Stimulated activated CD4-positive, alpha-beta T cell treated with anti-CD3 and anti-CD28 coated beads, Interleukin-1b, Interleukin-23, amount 100 ng/mL, for 4 hours (primary cell): Measurements from ENCODE around the gene SEMA4B.
"Not testable (repeated sequence)": the region's sequence is repeated elsewhere in the genome, so short reads cannot be mapped to it uniquely, and the experiment has no call there.

Experiments
- DNase-seq, 2 donors: peaks; one replicate each; pipeline ENCODE4 v3.0.0-alpha.2; 2020; ENCODE audit warnings: low read depth in 2 of 2

SEMA4B gene

DNA sequence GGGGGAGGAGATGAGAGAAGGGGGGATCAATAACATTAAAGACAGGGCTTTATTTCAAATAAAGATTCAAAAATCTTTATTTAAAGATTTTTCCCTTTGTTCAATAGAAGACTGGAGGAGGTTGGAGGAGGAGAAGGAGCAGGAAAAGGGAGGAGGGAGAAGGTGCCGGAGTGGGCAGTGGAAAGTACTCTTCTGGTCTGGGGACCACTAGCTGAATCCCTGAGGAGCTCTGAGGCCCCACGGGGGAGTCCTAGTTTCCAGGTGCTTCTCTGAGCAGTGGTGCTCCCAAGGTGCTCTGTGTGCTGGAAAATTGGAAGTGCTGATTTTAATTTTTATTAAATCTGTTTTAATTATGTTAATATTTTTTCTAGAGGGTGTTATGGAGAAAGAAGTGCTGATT, 19.4 kb upstream of the SEMA4B start:
- no peak for DNase-seq

DNA sequence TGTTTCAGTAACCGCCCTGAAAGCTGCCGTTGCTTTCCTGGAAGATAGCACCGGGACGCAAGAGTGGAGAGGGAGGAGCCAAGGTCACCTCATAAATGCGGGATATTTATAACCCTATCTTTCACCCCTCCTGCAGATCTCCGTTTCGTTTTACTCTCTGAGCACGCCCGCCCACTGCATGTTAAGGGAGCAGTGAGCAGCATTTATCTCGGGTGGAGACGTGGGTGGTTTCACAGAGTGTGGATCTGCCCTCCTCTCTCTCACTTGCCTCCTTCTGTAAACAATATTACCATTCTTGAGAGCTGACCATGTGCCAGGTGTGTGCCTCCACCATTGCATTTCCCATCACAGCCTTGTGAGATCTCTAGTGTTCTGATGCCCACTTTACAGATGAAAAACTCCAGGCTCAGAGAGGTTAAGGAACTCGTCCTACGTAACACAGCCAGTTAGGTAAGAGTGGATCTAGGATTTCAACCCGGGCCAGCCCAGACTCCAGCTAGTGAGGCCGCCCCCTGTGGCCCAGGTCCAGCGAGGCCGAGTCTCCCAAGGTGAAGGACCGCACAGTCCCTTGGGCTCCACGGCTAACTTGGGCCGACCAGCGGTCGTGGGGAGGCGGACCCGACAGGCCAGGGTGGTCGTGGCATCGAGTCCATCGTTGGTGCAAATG, 16.9 kb upstream of the SEMA4B start:
- DNase-seq: peak in 1 of 2 donors; percentile 37

DNA sequence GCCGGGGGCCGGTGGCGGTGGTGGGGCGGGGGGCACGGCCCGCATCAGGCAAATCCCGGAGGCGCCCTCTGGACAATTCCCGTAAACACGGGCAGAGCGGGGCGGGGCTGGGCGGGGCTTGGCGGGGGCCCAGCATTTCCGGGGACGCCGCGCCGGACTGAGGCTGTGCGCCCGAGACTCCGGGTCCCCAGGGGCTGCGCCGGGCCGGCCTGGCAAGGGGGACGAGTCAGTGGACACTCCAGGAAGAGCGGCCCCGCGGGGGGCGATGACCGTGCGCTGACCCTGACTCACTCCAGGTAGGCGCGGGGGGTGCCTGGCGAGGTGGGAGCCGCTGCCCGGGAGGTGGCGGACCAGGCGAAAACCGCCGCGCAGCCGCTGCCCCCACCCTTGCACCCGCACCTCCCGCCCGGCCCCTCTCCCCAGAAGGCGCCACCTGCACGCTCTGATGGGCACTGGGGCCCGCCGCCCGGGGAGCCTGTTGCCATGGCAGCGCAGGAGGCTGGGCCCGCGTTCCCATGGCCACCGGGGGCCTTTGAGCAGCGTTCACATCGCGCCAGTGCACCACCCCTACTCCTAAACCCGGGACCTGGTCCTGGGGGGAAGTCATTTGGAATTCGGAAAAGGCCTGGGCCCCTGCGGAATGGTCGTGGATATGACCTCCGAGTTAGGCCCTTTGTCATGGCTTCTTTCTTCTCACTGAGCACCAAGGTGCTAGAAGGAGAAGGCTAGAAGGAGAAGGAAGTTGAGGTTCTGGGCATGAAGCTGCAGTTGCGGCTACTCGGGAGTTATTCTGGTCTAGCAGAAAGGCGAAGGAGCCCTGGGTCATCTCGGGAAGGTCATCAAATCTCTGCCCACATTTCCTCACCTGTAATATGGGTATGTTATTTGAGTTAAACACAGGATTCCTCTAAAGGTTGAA, 16.1 kb upstream of the SEMA4B start:
- peak in 1 of 2 donors; percentile 48 for DNase-seq

DNA sequence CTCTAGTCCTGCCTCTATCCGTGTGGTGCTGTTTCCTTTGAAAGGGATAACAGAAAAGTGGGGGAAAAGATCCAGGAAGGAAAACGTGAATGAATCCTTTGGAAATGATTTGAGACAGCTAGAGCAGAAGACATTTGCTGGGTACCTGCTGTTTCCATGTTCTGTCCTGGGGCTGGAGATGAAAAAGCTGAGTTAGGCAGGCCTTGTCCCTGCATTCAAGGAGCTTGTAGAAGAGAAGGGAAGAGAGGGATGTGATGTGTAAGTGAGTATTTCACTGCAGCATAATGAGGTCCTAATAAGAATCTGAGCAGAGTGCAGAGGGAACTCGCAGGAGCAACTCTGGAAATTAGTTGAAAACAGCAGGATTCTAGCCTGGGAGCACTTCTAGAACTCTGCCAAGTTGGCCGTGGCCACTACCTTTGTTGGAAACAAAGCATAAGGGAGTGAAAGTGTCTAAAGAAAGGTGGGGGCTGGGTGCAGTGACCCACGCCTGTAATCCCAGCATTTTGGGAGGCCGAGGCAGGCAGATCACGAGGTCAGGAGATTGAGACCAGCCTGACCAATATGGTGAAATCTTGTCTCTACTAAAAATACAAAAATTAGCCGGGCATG, 13.8 kb upstream of the SEMA4B start:
- DNase-seq: no peak

DNA sequence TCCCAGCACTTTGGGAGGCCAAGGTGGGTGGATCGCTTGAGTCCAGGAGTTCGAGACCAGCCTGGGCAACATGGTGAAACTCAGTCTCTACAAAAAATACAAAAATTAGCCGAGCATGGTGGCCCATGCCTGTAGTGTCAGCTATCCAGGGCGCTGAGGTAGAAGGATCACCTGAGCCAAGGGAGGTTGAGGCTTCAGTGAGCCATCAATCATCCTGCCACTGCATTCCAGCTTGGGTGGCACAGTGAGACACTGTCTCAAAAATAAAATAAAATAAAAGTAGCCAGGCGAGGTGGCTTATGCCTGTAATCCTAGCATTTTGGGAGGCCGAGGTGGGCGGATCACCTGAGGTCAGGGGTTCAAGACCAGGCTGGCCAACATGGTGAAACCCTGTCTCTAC, 13.1 kb upstream of the SEMA4B start:
- DNase-seq: not testable (repeated sequence)

DNA sequence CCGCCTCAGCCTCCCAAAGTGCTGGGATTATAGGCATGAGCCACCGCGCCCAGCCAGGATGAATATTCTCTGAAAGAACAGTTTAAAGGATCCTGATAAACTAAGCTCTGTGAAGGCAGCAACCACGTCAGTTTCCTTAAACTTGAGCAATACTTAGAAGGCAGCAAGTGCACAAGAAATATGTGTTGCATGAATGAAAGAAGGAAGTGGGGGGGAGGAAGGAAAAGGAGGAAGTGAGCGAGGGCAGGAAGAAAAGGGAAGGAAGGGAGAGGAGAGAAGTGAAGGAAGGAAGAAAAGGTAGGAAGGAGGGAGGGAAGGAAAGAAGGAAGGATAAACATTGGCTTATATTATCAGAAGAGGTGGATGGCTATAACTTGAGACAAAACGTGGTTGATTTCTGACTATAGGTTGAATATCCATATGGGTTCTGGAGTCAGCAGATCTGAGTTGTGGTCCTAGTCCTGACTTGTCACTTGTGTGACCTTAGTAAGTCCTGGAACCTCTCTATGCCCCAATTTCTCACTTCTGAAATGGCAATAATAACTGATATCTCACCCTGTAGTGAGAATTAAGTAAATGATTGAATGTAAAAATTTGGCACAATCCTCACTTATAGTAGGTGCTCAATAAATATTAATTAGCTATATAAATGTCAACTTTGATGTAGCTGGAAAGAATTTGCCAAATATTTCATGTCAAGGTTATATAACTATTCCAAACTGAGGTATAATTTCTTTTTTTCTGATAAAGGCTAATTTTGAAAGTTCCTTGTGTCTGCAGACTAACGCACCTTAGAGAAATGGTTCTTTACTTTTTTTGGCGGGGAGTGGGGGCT, 12.0 kb upstream of the SEMA4B start:
- no peak for DNase-seq

DNA sequence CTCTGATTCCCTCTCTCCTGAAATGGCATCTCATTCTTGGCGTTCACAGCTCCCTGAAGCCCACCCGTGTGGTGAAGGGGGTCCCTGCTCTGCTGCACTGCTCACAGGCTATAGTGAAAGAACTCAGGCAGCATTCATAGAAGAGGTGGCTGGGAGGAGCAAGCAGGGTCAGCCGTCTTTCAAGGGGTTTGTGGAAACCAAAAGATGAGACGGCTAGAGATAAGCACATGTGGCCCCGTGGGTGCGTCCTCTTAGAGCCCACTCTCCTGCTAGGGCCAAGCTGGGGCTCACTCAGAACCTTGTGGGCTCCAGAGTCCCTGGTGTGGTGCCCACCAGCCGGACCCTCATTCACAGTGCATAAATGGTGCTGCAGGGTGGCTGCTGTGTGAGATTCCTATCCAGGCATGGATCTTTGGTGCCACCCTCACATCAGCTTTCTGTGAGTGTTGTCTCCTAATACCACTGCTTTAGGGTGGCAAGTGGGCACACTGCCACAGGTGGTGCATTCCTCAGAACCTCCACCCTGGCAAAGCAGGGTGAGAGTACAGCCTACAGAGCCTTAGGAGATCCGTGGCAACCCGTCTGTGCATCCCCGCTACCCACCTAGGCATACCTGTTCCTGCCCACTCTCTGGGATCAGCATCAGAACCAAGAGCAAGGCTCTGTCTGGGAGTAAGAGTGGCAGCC, 11.2 kb upstream of the SEMA4B start:
- DNase-seq: no peak

DNA sequence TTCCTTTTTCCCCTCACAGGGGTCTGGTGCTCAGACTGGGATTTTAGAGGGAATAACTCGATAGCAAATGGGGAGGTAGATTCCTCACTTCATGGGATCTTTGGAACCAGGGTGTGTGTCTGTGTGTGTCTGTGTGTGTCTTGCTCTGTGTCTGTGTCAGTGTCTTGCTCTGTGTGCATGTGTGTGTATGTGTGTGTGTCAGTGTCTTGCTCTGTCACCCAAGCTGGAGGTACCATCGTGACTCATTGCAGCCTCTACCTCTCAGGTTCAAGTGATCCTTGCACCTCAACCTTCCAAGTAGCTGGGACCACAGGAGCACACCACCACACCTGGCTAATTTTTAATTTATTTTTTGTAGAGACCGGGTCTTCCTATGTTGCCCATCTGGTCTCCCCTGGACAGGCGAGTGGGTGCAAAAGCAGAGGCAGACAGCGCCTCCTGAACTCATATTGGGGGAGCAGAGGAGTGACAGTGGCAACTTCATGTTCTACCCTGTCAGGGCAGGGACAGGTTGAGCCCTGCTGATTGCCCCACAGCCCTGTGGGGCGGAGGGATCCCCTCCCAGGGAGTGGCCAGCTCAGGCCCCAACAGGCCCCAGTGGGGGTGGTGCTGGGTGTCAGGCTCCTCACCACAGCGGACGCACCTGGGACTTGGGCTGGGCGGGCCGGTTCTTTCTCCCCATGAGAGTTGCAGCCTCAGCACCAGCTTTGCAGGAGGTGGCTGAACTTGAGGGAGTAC, 10.4 kb upstream of the SEMA4B start:
- DNase-seq: no peak

DNA sequence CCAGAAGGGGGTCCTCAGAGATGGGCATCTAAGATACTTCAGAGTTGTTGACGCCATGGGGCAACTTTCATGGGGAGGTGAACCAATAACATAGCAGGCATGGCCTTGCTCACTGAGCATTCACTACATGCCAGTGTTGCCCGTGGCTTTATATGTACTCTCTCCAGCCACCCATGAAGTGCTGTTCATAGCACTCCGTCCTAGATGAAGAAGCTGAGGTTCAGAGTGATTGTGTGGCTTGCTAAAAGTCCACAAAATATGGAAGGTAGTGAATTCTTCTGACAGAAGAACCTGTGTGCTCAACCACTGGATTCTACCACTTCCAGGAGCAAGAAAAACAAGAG, 9.8 kb upstream of the SEMA4B start:
- DNase-seq: no peak

DNA sequence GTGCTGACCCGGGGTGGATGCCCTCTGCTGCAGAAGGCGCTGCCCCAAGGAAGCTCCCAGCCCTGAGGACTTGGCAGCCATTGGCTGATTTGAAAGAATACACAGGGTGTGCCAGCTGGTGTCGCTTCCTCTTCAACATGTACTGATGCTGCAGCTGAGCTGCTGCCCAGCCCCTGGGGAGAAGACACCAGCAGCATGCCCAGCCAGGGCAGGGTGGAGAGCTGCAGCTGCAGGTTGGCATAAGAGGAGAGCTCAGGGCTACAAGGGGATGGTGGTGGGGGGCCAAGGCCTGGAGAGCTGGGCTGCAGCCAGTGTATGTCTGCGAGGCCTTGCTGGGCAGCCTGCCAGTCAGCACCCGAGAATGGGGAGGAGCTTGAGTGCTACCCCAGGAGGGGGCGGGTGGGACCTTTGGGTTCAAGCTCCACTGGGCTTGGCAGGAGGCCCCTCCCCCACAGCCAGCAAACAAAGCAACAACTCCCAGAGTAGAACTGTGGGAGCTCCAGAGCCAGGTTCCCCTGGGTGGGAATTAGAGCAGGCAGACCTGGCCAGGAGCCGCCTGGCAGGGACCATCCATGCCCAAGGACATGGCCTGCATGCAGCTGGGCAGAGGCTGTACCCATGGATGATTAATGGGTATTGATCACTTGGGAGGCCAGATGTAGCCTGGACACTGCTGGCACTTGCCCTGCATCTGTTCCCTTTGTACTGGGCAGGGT, 9.2 kb upstream of the SEMA4B start:
- DNase-seq: no peak

DNA sequence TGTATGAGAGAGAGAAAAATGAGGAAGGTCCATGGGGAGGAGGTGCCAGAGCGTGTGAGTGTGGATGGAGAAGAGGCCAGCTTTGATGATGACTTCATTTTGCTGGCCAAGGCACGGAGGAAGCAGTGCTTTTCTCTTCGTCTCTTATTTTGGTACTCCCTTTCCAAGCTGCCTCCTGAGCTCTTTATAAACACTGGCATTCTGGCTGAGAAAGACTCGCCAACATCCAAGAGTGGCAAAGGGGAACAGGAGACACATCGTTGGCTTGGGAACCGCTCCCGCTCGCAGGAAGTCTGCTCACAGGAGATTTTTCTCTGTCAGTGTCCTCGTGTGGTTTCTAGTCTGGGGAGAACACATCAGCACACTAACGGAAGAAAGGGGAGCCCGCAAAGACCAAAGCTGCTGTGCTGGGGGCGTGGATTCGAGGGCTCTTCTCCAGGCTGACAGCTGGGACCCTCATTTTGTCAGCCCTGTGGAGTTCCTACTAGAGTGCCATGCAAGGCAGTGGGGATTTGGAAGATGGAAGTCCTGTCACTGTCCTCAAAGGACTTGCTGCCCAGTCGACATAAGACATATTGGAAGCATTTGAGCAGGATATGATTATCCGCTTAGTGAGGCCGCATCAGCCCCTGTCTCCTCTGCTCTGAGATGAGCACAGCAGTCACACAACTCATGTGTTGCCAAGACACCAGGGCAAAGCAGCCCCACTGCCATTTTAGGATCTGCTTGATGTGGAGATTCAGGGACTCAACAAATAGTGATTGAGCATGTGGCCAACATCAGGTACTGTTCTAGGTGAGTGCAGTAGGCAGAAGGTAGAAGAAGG, 8.0 kb upstream of the SEMA4B start:
- no peak for DNase-seq

DNA sequence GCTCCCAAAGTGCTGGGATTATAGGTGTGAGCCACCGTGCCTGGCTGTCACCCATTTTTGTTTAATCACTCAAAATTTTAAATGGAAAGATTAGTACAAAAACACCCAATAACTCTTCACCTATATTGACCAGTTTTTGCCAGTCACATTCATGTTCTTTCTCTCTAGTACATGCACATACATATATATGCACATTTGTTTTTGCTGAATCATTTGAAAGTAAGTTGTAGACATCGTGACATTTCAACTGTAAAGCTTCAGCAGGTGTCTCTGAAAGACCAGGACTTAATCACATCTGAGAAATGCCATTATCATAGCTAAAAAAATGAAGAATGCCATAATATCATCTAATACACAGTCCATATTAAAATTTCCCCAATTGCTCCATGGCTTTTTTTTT, 6.5 kb upstream of the SEMA4B start:
- DNase-seq: no peak

DNA sequence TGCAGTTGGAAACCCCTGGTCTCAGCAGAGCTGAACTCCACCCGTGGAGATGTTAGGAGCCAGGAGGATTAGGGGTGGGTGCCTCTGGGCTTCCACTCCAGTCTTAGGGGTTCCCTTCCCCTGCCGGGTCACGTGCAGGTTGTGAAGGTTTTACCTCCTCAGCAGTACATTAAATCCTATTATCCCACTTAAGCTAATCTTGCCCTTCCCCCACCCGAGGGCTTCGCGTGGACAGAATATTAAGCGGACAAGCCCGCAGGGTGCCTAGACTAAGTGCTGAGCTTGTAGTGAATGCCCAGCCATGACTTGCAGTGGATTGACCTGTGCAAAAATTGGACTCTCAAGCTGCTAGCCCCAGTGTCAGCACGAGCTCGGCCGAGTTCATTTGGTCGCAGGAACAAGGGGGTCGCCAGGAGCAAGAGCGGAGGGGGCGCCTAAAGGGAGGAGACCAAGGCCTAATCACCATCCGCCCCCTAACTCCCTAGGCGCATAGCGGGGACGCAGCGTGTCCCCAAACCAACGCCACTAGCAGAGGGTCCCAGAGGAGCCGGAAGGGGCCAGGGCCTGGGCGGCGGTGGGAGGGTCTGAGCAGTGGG, 498 bp upstream of the SEMA4B start:
- DNase-seq: no peak

DNA sequence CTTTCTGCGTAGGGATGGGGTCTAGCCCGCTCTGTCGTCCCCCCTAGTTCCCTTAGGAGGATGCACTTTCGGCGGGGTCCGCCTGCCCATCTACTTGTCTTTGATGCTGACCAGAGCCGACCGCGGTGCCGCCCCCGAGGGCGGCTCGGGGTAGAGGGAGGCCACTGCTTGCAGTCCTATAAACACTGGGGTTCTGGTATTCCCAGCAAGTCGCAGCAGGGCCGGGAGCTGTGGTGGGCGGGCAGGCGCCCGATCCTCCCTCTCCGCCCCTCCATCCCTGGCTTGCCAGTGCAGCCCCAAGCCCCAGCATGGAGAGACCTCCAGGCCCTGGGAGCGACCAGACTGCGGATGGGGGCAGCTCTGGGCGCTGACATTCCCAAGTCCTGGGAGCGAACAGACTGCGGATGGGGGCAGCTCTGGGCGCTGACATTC, 830 bp downstream of the SEMA4B start:
- no peak for DNase-seq

DNA sequence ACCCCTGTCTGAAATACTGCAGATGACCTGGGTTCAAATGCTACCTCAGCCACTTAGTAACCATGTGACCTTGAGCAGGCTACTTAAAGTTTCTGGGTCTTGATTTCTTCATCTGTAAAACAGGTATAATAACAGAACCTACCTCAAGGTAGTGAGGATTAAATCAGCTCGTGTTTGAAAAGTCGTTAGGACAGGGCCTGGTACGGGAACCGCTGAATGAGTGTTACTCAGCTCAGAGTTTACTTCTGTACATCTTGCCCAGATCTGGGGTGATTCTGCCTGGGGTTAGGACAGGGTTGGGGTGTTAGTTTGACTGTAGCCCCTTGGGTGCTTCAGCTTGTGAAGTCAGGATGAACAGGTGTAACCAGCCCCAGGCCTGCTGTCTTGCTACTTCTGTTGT, 1.8 kb downstream of the SEMA4B start:
- no peak for DNase-seq

DNA sequence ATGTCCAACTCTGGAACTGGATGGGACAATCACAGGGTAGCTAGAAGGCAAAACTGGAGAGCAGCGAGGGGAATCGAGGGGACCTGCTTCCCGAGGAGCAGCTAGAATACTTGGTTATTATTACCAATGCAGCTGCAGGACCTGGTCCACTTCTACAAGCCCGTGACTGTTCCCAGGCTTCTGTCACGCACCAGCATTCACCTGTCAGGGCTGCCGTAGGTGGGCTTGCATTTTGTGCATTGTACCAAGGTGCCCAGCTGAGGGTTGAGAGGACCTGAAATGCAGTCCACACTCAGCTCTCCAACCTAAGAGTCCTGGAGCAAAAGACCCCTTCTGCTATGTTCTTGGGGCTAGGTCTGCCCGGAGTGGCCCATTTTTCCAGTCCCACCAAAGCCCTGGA, 2.3 kb downstream of the SEMA4B start:
- no peak for DNase-seq

DNA sequence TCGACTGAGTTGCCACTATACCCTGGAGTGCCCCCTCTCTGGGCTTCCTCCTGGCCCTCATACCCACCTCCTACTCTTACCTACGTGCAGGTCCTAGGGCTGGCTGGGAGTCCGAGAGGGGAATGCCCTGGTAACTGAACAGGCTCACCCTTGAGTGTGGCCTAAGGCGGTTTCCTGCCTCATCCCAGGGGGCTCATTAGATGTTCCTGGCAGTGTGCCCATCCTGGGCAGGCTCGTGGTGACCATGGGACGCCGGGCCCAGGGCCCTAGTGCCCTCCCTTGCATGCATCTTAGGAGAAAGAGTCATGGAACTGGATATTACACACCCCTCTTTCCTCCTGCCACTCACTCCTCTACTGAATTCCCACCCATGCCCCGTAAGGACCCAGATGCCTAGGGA, 2.8 kb downstream of the SEMA4B start:
- DNase-seq: no peak

DNA sequence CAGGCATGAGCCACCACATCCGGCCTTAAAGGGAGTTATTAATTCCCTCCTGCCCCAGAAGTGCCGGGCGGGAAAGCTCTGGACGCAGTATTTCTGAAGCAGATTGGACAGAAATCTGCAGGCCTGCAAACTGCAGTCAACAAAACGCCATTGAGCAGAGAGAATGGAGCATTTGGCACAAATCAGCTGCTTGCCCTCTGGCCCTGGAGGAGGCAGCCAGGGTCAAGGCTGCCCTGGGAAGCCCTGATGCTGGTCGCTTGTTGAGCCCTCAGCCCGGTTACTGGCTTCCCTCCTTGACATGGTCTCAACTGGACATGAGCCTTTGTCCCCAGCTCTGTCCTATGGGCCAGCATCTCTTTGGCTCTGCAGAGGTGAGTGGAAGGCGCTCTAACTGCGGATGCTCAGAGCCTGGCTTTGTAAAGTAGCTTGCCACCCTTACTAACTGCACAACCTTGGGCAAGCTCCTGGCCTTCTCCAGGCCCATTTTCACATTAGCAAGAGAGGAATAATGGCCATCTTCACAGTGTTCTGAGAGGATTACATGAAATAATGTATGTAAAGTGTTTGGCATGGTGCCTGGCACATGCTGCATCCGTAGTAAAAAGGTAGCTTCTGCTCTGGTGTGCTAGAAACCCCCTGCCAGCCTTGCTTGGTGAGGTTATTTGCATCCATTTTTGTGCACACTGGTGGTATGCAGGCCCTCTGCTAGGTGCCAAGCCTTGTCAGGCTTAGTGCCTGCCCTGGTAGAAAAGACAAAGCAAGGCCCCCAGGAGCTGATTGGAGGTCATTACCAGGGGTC, 4.1 kb downstream of the SEMA4B start:
- DNase-seq: no peak
